Left lung (tissue), 10 donors: ENCODE measurements around the gene TSSK3. TPM values are rescaled to one million over a fixed set of nuclear protein-coding genes. Genes with fewer than 3 reads are reported as not detected.

Source experiments
- ATAC-seq: fragments of 200-7000 bp; cut with Tn5 transposase; one replicate; pipeline ENCODE4 v1.9.1; 2020; ENCODE audit warnings: moderate library complexity
- DNase-seq, 4 donors: peaks; one replicate each; pipeline ENCODE4 v3.0.0-alpha.2; 2013 to 2020
- H3K27ac ChIP-seq, 2 donors: fragments of 200-600 bp; sonication (generic) in 1 of 2; one replicate each; pipeline versions ENCODE4 v1.5.0 to v1.8.0; 2020 to 2021
- H3K27me3 ChIP-seq, 2 donors: fragments of 200-600 bp; sonication (generic) in 1 of 2; one replicate each; pipeline versions ENCODE4 v1.5.0 to v1.8.0; 2020 to 2021
- H3K36me3 ChIP-seq, 2 donors: fragments of 200-600 bp; sonication (generic) in 1 of 2; one replicate each; pipeline versions ENCODE4 v1.5.0 to v1.8.0; 2020 to 2021
- H3K4me1 ChIP-seq, 2 donors: fragments of 200-600 bp; one replicate each; pipeline ENCODE4 v1.8.0; 2021
- H3K4me3 ChIP-seq, 2 donors: fragments of 200-600 bp; sonication (generic) in 1 of 2; one replicate each; pipeline versions ENCODE4 v1.5.0 to v1.8.0; 2020 to 2021; ENCODE audit warnings: mild to moderate bottlenecking in 1 of 2
- H3K9me3 ChIP-seq, 2 donors: fragments of 200-600 bp; sonication (generic) in 1 of 2; one replicate each; pipeline versions ENCODE4 v1.5.0 to v1.8.0; 2020 to 2021
- intact Hi-C, 2 donors: fragments of 100-400 bp; cut with DNase I; formaldehyde crosslinking; loops; one replicate each; pipeline versions ENCODE4 v1.11.2 to v1.14.2; 2022
- polyA plus RNA-seq, 6 donors: library from polyadenylated mRNA; unstranded; fragments of 120-200 nt; gene quantifications; one replicate each; pipeline ENCODE4 v1.2.1, GENCODE V29; 2013; ENCODE audit not compliant: insufficient read length in 6 of 6
- total RNA-seq, 2 donors: library from RNA; stranded (reverse); fragmentation: NEBNext Ultra II Directional; extraction: Animal tissue kit (Norgen Biotek cat#: 25700); gene quantifications; one replicate each; pipeline ENCODE4 v1.2.1, GENCODE V29; 2021
- TF ChIP-seq, protein P1 (sequence below), 2 donors: fragments of 200-600 bp; sonication (generic) in 1 of 2; IDR thresholded peaks; one replicate each; pipeline versions ENCODE4 v1.5.0 to v1.8.0; 2021; ENCODE audit warnings: antibody characterized with exemption in 2 of 2
- donor health status: DM: no; HTN: yes; CAD: no.
- donor health status: DM: no; HTN: no; CAD: no.

TSSK3 gene
- total and polyA plus RNA-seq, 8 donors: 1.8 to 7.8 (median 4.0) TPM

DNA sequence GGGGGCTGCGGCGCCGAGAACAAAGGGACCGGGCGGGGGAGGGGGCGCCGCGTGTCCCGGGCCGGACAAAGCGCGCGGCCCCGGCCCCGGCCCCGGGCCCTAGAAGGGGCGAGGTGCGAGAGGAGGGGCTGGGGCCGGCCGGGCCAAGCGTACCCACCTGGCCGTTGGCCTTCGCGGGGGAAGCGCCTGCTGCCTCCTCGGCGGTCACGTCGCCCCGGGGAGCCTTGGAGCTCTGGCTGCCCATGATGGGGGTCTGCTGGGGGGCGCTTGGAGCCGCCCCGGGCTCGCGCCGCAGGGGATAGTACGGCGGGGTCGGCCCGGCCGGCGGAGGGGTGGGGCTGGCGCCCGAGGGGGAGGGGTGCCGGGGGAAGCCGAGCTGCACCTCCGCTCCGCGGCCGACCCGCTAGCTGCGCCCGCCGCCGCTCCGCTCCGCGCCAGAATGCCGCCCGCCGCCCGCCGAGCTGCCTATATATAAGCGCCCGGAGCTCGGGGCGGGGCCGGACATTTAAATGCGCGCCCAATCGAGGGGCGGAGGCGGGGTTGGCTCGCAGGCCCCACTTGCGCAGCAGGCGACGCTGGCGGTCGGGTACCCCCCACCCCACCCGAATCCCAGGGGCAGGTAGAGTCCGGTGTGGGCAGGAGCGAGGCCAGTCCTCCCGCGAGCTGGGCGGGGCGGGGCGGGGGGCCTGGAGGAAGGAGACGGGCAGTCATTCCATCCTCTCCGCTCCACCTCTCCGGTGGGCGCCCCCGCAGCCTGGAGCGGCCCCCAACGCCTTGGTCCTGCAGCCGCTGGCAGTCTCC, 26.3 kb upstream of the TSSK3 start, which contains the start of gene MARCKSL1:
TSS of gene MARCKSL1 (minus strand) at position 444 of the 801 bp plus-strand sequence. CDS start at position 244, 200 bp downstream.
- ATAC-seq (peak; percentile 68), DNase-seq (peak; percentile 79 to 94 (median 84))
- H3K9me3 ChIP-seq: no peaks in the 10 kb centered on the region
- peaks cover 15 to 67% of the 10 kb centered on the region in 2 donors for H3K4me1 ChIP-seq
- H3K27me3 ChIP-seq: peaks cover 0 to 23% of the 10 kb centered on the region in 2 donors
- H3K4me3 ChIP-seq: peak within 1 kb of the TSS; percentile 49 to 54
- H3K27ac ChIP-seq: peak within 1 kb of the TSS; percentile 70 to 84
- peaks cover 0 to 29% of the 10 kb centered on the region in 2 donors for H3K36me3 ChIP-seq
- TF ChIP-seq, protein P1, sequence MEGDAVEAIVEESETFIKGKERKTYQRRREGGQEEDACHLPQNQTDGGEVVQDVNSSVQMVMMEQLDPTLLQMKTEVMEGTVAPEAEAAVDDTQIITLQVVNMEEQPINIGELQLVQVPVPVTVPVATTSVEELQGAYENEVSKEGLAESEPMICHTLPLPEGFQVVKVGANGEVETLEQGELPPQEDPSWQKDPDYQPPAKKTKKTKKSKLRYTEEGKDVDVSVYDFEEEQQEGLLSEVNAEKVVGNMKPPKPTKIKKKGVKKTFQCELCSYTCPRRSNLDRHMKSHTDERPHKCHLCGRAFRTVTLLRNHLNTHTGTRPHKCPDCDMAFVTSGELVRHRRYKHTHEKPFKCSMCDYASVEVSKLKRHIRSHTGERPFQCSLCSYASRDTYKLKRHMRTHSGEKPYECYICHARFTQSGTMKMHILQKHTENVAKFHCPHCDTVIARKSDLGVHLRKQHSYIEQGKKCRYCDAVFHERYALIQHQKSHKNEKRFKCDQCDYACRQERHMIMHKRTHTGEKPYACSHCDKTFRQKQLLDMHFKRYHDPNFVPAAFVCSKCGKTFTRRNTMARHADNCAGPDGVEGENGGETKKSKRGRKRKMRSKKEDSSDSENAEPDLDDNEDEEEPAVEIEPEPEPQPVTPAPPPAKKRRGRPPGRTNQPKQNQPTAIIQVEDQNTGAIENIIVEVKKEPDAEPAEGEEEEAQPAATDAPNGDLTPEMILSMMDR (IDR thresholded peaks at IDR 0.05): no peak
- intact Hi-C loops: no loop called here

DNA sequence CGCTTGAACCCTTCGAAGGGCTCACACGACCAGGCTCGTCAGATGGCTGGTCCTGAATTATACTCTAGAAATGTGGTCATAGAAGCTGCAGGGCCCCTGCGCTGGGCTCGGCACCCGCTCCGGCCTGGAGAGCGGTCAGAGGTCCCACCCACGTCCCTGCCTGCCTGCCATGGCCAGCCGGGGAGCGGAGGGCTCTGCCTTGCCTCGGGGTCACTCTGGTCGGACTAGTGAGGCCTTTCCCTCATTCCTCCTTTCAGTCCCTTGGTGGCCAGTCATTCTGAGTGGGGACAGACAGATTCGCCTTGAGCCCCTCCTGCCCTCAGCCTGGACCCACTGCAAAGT, 25.8 kb upstream of the TSSK3 start:
- H3K9me3 ChIP-seq: no peaks in the 10 kb centered on the region

DNA sequence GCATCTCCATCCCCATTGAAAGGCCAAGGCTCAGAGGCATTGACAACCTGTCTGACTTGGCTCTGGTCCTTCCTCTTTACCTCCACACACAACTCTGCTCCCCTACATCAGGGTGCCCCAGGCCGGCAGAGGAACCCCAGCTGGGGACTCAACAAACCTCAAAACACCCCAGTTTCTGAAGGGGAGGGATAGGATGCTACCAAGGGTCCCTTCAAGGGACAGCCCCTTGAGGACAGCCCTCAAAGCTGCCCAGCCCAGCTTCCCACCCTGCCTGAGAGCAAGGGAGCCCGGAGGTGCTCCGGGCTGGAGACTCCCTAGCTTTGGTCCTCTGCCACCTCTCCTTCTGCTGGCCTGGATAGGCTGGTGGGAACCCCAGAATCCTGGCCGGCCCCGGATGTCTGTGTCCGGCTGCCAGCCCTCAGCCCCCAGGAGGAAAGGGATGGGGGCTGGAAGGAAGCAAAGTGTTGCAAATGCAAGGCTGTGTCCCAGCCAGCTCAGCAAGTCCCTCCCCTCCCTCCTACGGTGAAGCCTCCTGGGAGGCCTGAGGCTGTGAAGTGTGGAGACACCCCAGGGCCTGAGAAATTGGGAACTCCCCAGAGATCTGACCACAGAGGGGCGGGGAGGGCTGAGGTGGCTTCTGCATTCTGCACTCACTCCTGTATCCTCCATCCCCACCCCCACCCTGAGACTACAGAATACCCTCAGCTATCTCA, 25.2 kb upstream of the TSSK3 start:
- peaks cover 0 to 23% of the 10 kb centered on the region in 2 donors for H3K27me3 ChIP-seq
- DNase-seq (peak in 2 of 4 donors; percentile 76 to 91), ATAC-seq (peak; percentile 45)
- peak overlapping the region in 1 of 2 donors; percentile 84 for H3K27ac ChIP-seq
- intact Hi-C loops: no loop called here
- H3K4me1 ChIP-seq: peaks cover 15 to 73% of the 10 kb centered on the region in 2 donors
- no peaks in the 10 kb centered on the region for H3K9me3 ChIP-seq
- H3K4me3 ChIP-seq: peak overlapping the region in 1 of 2 donors; percentile 11
- TF ChIP-seq, protein P1 (IDR thresholded peaks at IDR 0.05): no peak
- peaks cover 0 to 18% of the 10 kb centered on the region in 2 donors for H3K36me3 ChIP-seq

More for the DNA sequence above, 25.8 kb upstream of the TSSK3 start:
- H3K36me3 ChIP-seq: peaks cover 0 to 23% of the 10 kb centered on the region in 2 donors
- H3K4me3 ChIP-seq: peak overlapping the region; percentile 49 to 54
- no peak for DNase-seq
- peaks cover 0 to 23% of the 10 kb centered on the region in 2 donors for H3K27me3 ChIP-seq
- peak overlapping the region in 1 of 2 donors; percentile 84 for H3K27ac ChIP-seq
- ATAC-seq: no peak
- intact Hi-C loops: no loop called here
- TF ChIP-seq, protein P1 (IDR thresholded peaks at IDR 0.05): no peak
- peaks cover 15 to 67% of the 10 kb centered on the region in 2 donors for H3K4me1 ChIP-seq

DNA sequence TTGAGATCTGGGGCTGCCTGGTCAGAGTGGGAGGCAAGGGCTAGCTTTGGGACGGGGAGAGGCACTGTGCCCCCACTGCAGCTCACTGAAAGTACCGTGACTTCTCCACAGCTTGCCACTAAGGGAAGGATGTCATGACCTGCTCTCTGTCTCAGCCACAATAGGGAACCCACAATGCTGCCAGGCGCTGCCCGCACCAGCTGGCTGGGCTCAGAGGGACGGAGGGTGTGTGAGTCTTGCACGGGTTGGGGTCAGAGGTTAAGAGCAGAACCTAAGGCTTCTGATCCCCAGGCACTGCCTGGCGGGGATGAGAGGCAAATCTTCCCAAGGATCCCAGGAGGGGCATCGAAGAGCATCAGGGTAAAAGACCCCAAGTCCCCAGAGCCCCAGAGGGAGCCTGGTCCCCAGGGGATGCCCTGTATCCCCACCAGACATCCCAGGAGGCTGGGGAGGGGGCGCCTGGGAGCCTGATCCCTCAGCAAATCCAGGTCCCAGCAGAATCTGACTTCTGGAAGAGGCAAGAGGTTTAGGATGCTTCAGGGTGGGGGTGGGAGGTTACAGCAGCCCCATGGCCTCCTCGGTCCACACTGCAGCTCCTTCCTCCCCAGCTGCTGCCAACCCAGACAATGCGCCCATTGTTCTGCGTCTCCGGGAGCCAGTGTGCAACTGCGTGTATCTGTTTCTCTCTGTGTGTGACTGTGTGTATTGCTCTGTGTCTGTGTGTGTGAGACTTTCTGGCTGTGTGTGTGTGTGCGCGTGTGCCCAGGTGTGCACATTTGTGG, 24.3 kb upstream of the TSSK3 start:
- ATAC-seq (peak; percentile 11), DNase-seq (peak in 2 of 4 donors; percentile 62 to 89)
- Histone ChIP-seq H3K36me3 (peaks cover 0 to 8% of the 10 kb centered on the region in 2 donors), H3K9me3 (no peaks in the 10 kb centered on the region), H3K4me3 (no peak overlapping the region), H3K4me1 (peaks cover 15 to 77% of the 10 kb centered on the region in 2 donors), H3K27ac (peak overlapping the region in 1 of 2 donors; percentile 84), H3K27me3 (peaks cover 0 to 23% of the 10 kb centered on the region in 2 donors)
- intact Hi-C loops: no loop called here
- TF ChIP-seq, protein P1 (IDR thresholded peaks at IDR 0.05): no peak
